GM18867 (cell line): ENCODE results near the gene UBIAD1.

Source experiments
- ATAC-seq: cut with Tn5 transposase; IDR thresholded peaks from one replicate; pipeline ENCODE4 v1.9.1; 2021; ENCODE audit warnings: mild to moderate bottlenecking, moderate library complexity; ENCODE audit not compliant: unreplicated experiment

Gene UBIAD1

GRCh38 chr1:11308699-11309224 is 35.8 kb downstream of the UBIAD1 start:
- ATAC-seq: no peak

- no peak for ATAC-seq
Measured at GRCh38 chr1:11309385-11309784, 36.4 kb downstream of the UBIAD1 start.

GRCh38 chr1:11311816-11312755 is 39.1 kb downstream of the UBIAD1 start:
- no peak for ATAC-seq

- ATAC-seq: no peak
Measured at GRCh38 chr1:11314959-11315358, 42.0 kb downstream of the UBIAD1 start.

GRCh38 chr1:11316701-11317100 is 43.7 kb downstream of the UBIAD1 start:
- ATAC-seq: no peak

GRCh38 chr1:11318982-11319381 is 46.0 kb downstream of the UBIAD1 start:
- no peak for ATAC-seq

GRCh38 chr1:11320153-11320936 is 47.3 kb downstream of the UBIAD1 start:
- no peak for ATAC-seq

GRCh38 chr1:11321656-11322491 is 48.9 kb downstream of the UBIAD1 start:
- ATAC-seq: no peak

GRCh38 chr1:11324567-11325165 is 51.7 kb downstream of the UBIAD1 start:
- no peak for ATAC-seq

GRCh38 chr1:11326070-11326469 is 53.1 kb downstream of the UBIAD1 start:
- ATAC-seq: no peak

- no peak for ATAC-seq
Measured at GRCh38 chr1:11328444-11328843, 55.4 kb downstream of the UBIAD1 start.

GRCh38 chr1:11330411-11330810 is 57.4 kb downstream of the UBIAD1 start:
- no peak for ATAC-seq

- ATAC-seq: no peak
Measured at GRCh38 chr1:11331036-11331944, 58.3 kb downstream of the UBIAD1 start.

GRCh38 chr1:11331945-11332546 is 59.0 kb downstream of the UBIAD1 start:
- no peak for ATAC-seq

- ATAC-seq: no peak
Measured at GRCh38 chr1:11333631-11334030, 60.6 kb downstream of the UBIAD1 start.

GRCh38 chr1:11334261-11334804 is 61.3 kb downstream of the UBIAD1 start:
- ATAC-seq: no peak

- ATAC-seq: no peak
Measured at GRCh38 chr1:11334821-11335220, 61.8 kb downstream of the UBIAD1 start.

- peak; percentile 90 for ATAC-seq
Measured at GRCh38 chr1:11335417-11336056, 62.5 kb downstream of the UBIAD1 start.
